ENCODE measurements around the gene CRB3.
A peak's percentile ranks its signal among the peaks of the same experiment; 100 is the strongest.

GRCh38 chr19:6481541-6482342 lies 17.7 kb downstream of the CRB3 start, which contains the start of gene DENND1C:
- TF ChIP-seq, protein P1, sequence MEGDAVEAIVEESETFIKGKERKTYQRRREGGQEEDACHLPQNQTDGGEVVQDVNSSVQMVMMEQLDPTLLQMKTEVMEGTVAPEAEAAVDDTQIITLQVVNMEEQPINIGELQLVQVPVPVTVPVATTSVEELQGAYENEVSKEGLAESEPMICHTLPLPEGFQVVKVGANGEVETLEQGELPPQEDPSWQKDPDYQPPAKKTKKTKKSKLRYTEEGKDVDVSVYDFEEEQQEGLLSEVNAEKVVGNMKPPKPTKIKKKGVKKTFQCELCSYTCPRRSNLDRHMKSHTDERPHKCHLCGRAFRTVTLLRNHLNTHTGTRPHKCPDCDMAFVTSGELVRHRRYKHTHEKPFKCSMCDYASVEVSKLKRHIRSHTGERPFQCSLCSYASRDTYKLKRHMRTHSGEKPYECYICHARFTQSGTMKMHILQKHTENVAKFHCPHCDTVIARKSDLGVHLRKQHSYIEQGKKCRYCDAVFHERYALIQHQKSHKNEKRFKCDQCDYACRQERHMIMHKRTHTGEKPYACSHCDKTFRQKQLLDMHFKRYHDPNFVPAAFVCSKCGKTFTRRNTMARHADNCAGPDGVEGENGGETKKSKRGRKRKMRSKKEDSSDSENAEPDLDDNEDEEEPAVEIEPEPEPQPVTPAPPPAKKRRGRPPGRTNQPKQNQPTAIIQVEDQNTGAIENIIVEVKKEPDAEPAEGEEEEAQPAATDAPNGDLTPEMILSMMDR (IDR thresholded peaks at IDR 0.05): peak in 1 of 3 experiments; percentile 32
- TF ChIP-seq POLR2A (IDR thresholded peaks at IDR 0.05): no peak

Data from testis (tissue), 2 donors.